ENCODE data around the gene CGREF1.

- no peak for TF ChIP-seq YY1 (tag by site-specific recombination; IDR thresholded peaks at IDR 0.05)
- no peak for TF ChIP-seq ZNF529 (tag by site-specific recombination; IDR thresholded peaks at IDR 0.05; ENCODE audit: insufficient replicate concordance)
- no peak for TF ChIP-seq CTCF (tag by site-specific recombination; IDR thresholded peaks at IDR 0.05)
- no peak for TF ChIP-seq ZNF266 (tag by site-specific recombination; IDR thresholded peaks at IDR 0.05; ENCODE audit: low read depth)
Observed at GRCh38 chr2:27083410-27084296, 35.3 kb downstream of the CGREF1 start.

All from HEK293 (cell line).